Measurements from ENCODE around the gene PFDN1.
A peak's percentile ranks its signal among the peaks of the same experiment; 100 is the strongest.

The PFDN1 gene

GRCh38 chr5:140293091-140293848, 9.6 kb downstream of the PFDN1 start:
- H3K4me3 Mint-ChIP-seq, result peak overlapping the region; percentile 52
- H3K27me3 Mint-ChIP-seq, result no peaks in the 10 kb centered on the region
- H3K27ac Mint-ChIP-seq, result no peak overlapping the region
- H3K36me3 Mint-ChIP-seq, result peaks cover 15% of the 10 kb centered on the region
- H3K4me1 Mint-ChIP-seq, result peaks cover 81% of the 10 kb centered on the region
- no peaks in the 10 kb centered on the region for H3K9me3 Mint-ChIP-seq

- Mint-ChIP-seq H3K9me3 (no peaks in the 10 kb centered on the region), H3K4me1 (peaks cover 79% of the 10 kb centered on the region), H3K36me3 (peaks cover 15% of the 10 kb centered on the region), H3K27ac (no peak overlapping the region), H3K4me3 (no peak overlapping the region), H3K27me3 (no peaks in the 10 kb centered on the region)
Measured at GRCh38 chr5:140292212-140293036, 10.5 kb downstream of the PFDN1 start.

- Mint-ChIP-seq H3K27me3 (no peaks in the 10 kb centered on the region), H3K27ac (no peak overlapping the region), H3K4me1 (peaks cover 53% of the 10 kb centered on the region), H3K36me3 (peaks cover 9% of the 10 kb centered on the region), H3K9me3 (no peaks in the 10 kb centered on the region), H3K4me3 (no peak overlapping the region)
Measured at GRCh38 chr5:140287801-140288521, 14.9 kb downstream of the PFDN1 start.

- H3K4me1 Mint-ChIP-seq, result peaks cover 43% of the 10 kb centered on the region
- H3K4me3 Mint-ChIP-seq, result no peak overlapping the region
- H3K27ac Mint-ChIP-seq, result no peak overlapping the region
- H3K36me3 Mint-ChIP-seq, result peaks cover 9% of the 10 kb centered on the region
- H3K9me3 Mint-ChIP-seq, result no peaks in the 10 kb centered on the region
- H3K27me3 Mint-ChIP-seq, result no peaks in the 10 kb centered on the region
Measured at GRCh38 chr5:140286424-140286823, 16.5 kb downstream of the PFDN1 start.

- H3K9me3 Mint-ChIP-seq, result no peaks in the 10 kb centered on the region
Measured at GRCh38 chr5:140284013-140284412, 18.9 kb downstream of the PFDN1 start.

GRCh38 chr5:140282266-140282665, 20.6 kb downstream of the PFDN1 start:
- peaks cover 22% of the 10 kb centered on the region for H3K4me1 Mint-ChIP-seq
- no peaks in the 10 kb centered on the region for H3K27me3 Mint-ChIP-seq
- peaks cover 9% of the 10 kb centered on the region for H3K36me3 Mint-ChIP-seq
- no peaks in the 10 kb centered on the region for H3K9me3 Mint-ChIP-seq
- no peak overlapping the region for H3K4me3 Mint-ChIP-seq
- H3K27ac Mint-ChIP-seq, result no peak overlapping the region

More at GRCh38 chr5:140284013-140284412, 18.9 kb downstream of the PFDN1 start:
- H3K4me3 Mint-ChIP-seq, result no peak overlapping the region
- H3K27me3 Mint-ChIP-seq, result no peaks in the 10 kb centered on the region
- no peak overlapping the region for H3K27ac Mint-ChIP-seq
- peaks cover 23% of the 10 kb centered on the region for H3K4me1 Mint-ChIP-seq
- peaks cover 3% of the 10 kb centered on the region for H3K36me3 Mint-ChIP-seq

GRCh38 chr5:140275837-140276236, 27.1 kb downstream of the PFDN1 start:
- no peak overlapping the region for H3K27ac Mint-ChIP-seq
- H3K9me3 Mint-ChIP-seq, result no peaks in the 10 kb centered on the region
- H3K4me3 Mint-ChIP-seq, result no peak overlapping the region
- H3K36me3 Mint-ChIP-seq, result peaks cover 15% of the 10 kb centered on the region
- no peaks in the 10 kb centered on the region for H3K27me3 Mint-ChIP-seq
- peaks cover 27% of the 10 kb centered on the region for H3K4me1 Mint-ChIP-seq

GRCh38 chr5:140273401-140273877, 29.5 kb downstream of the PFDN1 start:
- Mint-ChIP-seq H3K27me3 (no peaks in the 10 kb centered on the region), H3K9me3 (no peaks in the 10 kb centered on the region), H3K36me3 (peaks cover 14% of the 10 kb centered on the region), H3K27ac (no peak overlapping the region), H3K4me3 (no peak overlapping the region), H3K4me1 (peaks cover 32% of the 10 kb centered on the region)

GRCh38 chr5:140270008-140270407, 32.9 kb downstream of the PFDN1 start:
- H3K9me3 Mint-ChIP-seq, result no peaks in the 10 kb centered on the region
- H3K4me3 Mint-ChIP-seq, result no peak overlapping the region
- H3K36me3 Mint-ChIP-seq, result peaks cover 3% of the 10 kb centered on the region
- H3K27ac Mint-ChIP-seq, result no peak overlapping the region
- peaks cover 52% of the 10 kb centered on the region for H3K4me1 Mint-ChIP-seq
- H3K27me3 Mint-ChIP-seq, result no peaks in the 10 kb centered on the region

- peaks cover 47% of the 10 kb centered on the region for H3K4me1 Mint-ChIP-seq
- peaks cover 5% of the 10 kb centered on the region for H3K36me3 Mint-ChIP-seq
- no peaks in the 10 kb centered on the region for H3K27me3 Mint-ChIP-seq
- H3K27ac Mint-ChIP-seq, result peak overlapping the region; percentile 84
- H3K9me3 Mint-ChIP-seq, result no peaks in the 10 kb centered on the region
- peak overlapping the region; percentile 44 for H3K4me3 Mint-ChIP-seq
Measured at GRCh38 chr5:140267559-140268018, 35.3 kb downstream of the PFDN1 start.

GRCh38 chr5:140267201-140267540, 35.7 kb downstream of the PFDN1 start:
- no peaks in the 10 kb centered on the region for H3K9me3 Mint-ChIP-seq
- peak overlapping the region; percentile 44 for H3K4me3 Mint-ChIP-seq
- H3K27ac Mint-ChIP-seq, result peak overlapping the region; percentile 84
- peaks cover 9% of the 10 kb centered on the region for H3K36me3 Mint-ChIP-seq
- H3K27me3 Mint-ChIP-seq, result no peaks in the 10 kb centered on the region
- H3K4me1 Mint-ChIP-seq, result peaks cover 50% of the 10 kb centered on the region

GRCh38 chr5:140266471-140267200, 36.3 kb downstream of the PFDN1 start:
- H3K27ac Mint-ChIP-seq, result peak overlapping the region; percentile 9
- H3K27me3 Mint-ChIP-seq, result no peaks in the 10 kb centered on the region
- H3K4me3 Mint-ChIP-seq, result peak overlapping the region; percentile 39
- no peaks in the 10 kb centered on the region for H3K9me3 Mint-ChIP-seq
- peaks cover 9% of the 10 kb centered on the region for H3K36me3 Mint-ChIP-seq
- H3K4me1 Mint-ChIP-seq, result peaks cover 52% of the 10 kb centered on the region

- peaks cover 58% of the 10 kb centered on the region for H3K4me1 Mint-ChIP-seq
- no peak overlapping the region for H3K4me3 Mint-ChIP-seq
- H3K9me3 Mint-ChIP-seq, result no peaks in the 10 kb centered on the region
- peak overlapping the region; percentile 9 for H3K27ac Mint-ChIP-seq
- H3K36me3 Mint-ChIP-seq, result peaks cover 9% of the 10 kb centered on the region
- H3K27me3 Mint-ChIP-seq, result no peaks in the 10 kb centered on the region
Measured at GRCh38 chr5:140265845-140266244, 37.1 kb downstream of the PFDN1 start.

GRCh38 chr5:140262839-140263238, 40.1 kb downstream of the PFDN1 start:
- peaks cover 71% of the 10 kb centered on the region for H3K4me1 Mint-ChIP-seq
- H3K27me3 Mint-ChIP-seq, result no peaks in the 10 kb centered on the region
- no peak overlapping the region for H3K4me3 Mint-ChIP-seq
- peaks cover 18% of the 10 kb centered on the region for H3K36me3 Mint-ChIP-seq
- H3K9me3 Mint-ChIP-seq, result no peaks in the 10 kb centered on the region
- no peak overlapping the region for H3K27ac Mint-ChIP-seq

- H3K27ac Mint-ChIP-seq, result no peak overlapping the region
- no peak overlapping the region for H3K4me3 Mint-ChIP-seq
- H3K4me1 Mint-ChIP-seq, result peaks cover 71% of the 10 kb centered on the region
Measured at GRCh38 chr5:140262221-140262620, 40.7 kb downstream of the PFDN1 start.

More at GRCh38 chr5:140262221-140262620, 40.7 kb downstream of the PFDN1 start:
- Mint-ChIP-seq H3K36me3 (peaks cover 23% of the 10 kb centered on the region), H3K27me3 (no peaks in the 10 kb centered on the region), H3K9me3 (no peaks in the 10 kb centered on the region)
